H9 (cell line): ENCODE measurements around the gene RAB1B. TPM values are rescaled to one million over a fixed set of nuclear protein-coding genes. Genes with fewer than 3 reads are reported as not detected.

Source experiments
- DNase-seq: peaks from one replicate; pipeline ENCODE4 v3.0.0-alpha.2; 2017
- H2AFZ ChIP-seq: one replicate; pipeline ENCODE4 v1.6.1; 2013; ENCODE audit warnings: mild to moderate bottlenecking, low read length, control low read depth, moderate library complexity
- H2AK5ac ChIP-seq: 2 replicates; pipeline ENCODE4 v1.6.1; 2013; ENCODE audit warnings: low read length, control low read depth, mixed read lengths; ENCODE audit not compliant: insufficient read length
- H2BK120ac ChIP-seq: one replicate; pipeline ENCODE4 v1.6.1; 2013; ENCODE audit warnings: low read depth, mild to moderate bottlenecking, low read length, control low read depth, inconsistent platforms; ENCODE audit not compliant: poor library complexity, severe bottlenecking
- H2BK12ac ChIP-seq: 2 replicates; pipeline ENCODE4 v1.6.1; 2013; ENCODE audit warnings: low read length, control low read depth, mixed read lengths, low read depth; ENCODE audit not compliant: insufficient read length
- H2BK15ac ChIP-seq: 2 replicates; pipeline ENCODE4 v1.6.1; 2013; ENCODE audit warnings: low read depth, low read length, control low read depth
- H2BK20ac ChIP-seq: one replicate; pipeline ENCODE4 v1.6.1; 2013; ENCODE audit warnings: low read depth, mild to moderate bottlenecking, low read length, control low read depth, inconsistent platforms; ENCODE audit not compliant: poor library complexity, severe bottlenecking
- H2BK5ac ChIP-seq: 2 replicates; pipeline ENCODE4 v1.6.1; 2013; ENCODE audit warnings: low read length, control low read depth, mixed read lengths; ENCODE audit not compliant: insufficient read length
- H3K14ac ChIP-seq: 2 replicates; pipeline ENCODE4 v1.6.1; 2013; ENCODE audit warnings: low read length, control low read depth; ENCODE audit not compliant: insufficient read depth
- H3K18ac ChIP-seq: 2 replicates; pipeline ENCODE4 v1.6.1; 2013; ENCODE audit warnings: low read depth, mild to moderate bottlenecking, mixed read lengths, low read length, control low read depth; ENCODE audit not compliant: insufficient read length
- H3K23ac ChIP-seq: 2 replicates; pipeline ENCODE4 v1.6.1; 2013; ENCODE audit warnings: low read length, control low read depth, mixed read lengths, low read depth; ENCODE audit not compliant: insufficient read length
- H3K23me2 ChIP-seq: 2 replicates; pipeline ENCODE4 v1.6.1; 2013; ENCODE audit warnings: low read depth, mild to moderate bottlenecking, mixed read lengths, low read length, control low read depth; ENCODE audit not compliant: insufficient read length, poor library complexity, severe bottlenecking
- H3K27ac ChIP-seq: 2 replicates; pipeline ENCODE4 v1.5.1; 2013; ENCODE audit warnings: low read length, control low read depth, mixed read lengths, low read depth; ENCODE audit not compliant: insufficient read length
- H3K27me3 ChIP-seq: 2 replicates; pipeline ENCODE4 v1.6.1; 2013; ENCODE audit warnings: low read length, control low read depth, inconsistent platforms; ENCODE audit not compliant: insufficient read depth
- H3K4ac ChIP-seq: 2 replicates; pipeline ENCODE4 v1.6.1; 2013; ENCODE audit warnings: low read depth, mild to moderate bottlenecking, control low read depth, inconsistent platforms, low read length, moderate library complexity
- H3K4me1 ChIP-seq: 2 replicates; pipeline ENCODE4 v1.6.1; 2013; ENCODE audit warnings: low read length, control low read depth, inconsistent platforms; ENCODE audit not compliant: insufficient read depth
- H3K4me2 ChIP-seq: 2 replicates; pipeline ENCODE4 v1.6.1; 2013; ENCODE audit warnings: low read length, control low read depth, mixed read lengths; ENCODE audit not compliant: insufficient read length, insufficient read depth
- H3K56ac ChIP-seq: 2 replicates; pipeline ENCODE4 v1.6.1; 2013; ENCODE audit warnings: low read depth, mild to moderate bottlenecking, mixed read lengths, low read length, control low read depth; ENCODE audit not compliant: insufficient read length
- H3K79me1 ChIP-seq: 2 replicates; pipeline ENCODE4 v1.6.1; 2013; ENCODE audit warnings: low read depth, mild to moderate bottlenecking, moderate library complexity, low read length, control low read depth, inconsistent platforms; ENCODE audit not compliant: insufficient read depth, poor library complexity, severe bottlenecking
- H3K79me2 ChIP-seq: 2 replicates; pipeline ENCODE4 v1.6.1; 2013; ENCODE audit warnings: low read length, control low read depth, inconsistent platforms; ENCODE audit not compliant: insufficient read depth
- H3K9ac ChIP-seq: 2 replicates; pipeline ENCODE4 v1.6.1; 2013; ENCODE audit warnings: low read length, control low read depth, mixed read lengths; ENCODE audit not compliant: insufficient read length; ENCODE audit errors: extremely low read depth
- H3K9me3 ChIP-seq: one replicate; pipeline ENCODE4 v1.6.1; 2013; ENCODE audit warnings: low read depth, low read length, inconsistent platforms; ENCODE audit not compliant: control insufficient read depth
- H3T11ph ChIP-seq: one replicate; pipeline ENCODE4 v1.6.1; 2013; ENCODE audit warnings: mild to moderate bottlenecking, low read length, control low read depth, inconsistent platforms
- H4K20me1 ChIP-seq: one replicate; pipeline ENCODE4 v1.6.1; 2013; ENCODE audit not compliant: control insufficient read depth, insufficient read length, insufficient read depth
- H4K5ac ChIP-seq: 2 replicates; pipeline ENCODE4 v1.6.1; 2013; ENCODE audit warnings: low read depth, mild to moderate bottlenecking, mixed read lengths, low read length, control low read depth; ENCODE audit not compliant: insufficient read length
- H4K8ac ChIP-seq: replicated peaks from 2 replicates; pipeline ENCODE4 v1.6.1; 2013; ENCODE audit warnings: low read length, control low read depth, mixed read lengths, low read depth; ENCODE audit not compliant: insufficient read length
- H4K91ac ChIP-seq: 2 replicates; pipeline ENCODE4 v1.6.1; 2013; ENCODE audit warnings: low read depth, mild to moderate bottlenecking, moderate library complexity, mixed read lengths, low read length, control low read depth; ENCODE audit not compliant: insufficient read length
- H3K27ac Mint-ChIP-seq, 3 experiments: 2 replicates in 2 of 3; 3 replicates in 1 of 3; pipeline ENCODE4 v1.8.0; 2020 to 2021; ENCODE audit warnings: mixed read lengths in 3 of 3, mild to moderate bottlenecking in 1 of 3, moderate library complexity in 1 of 3
- H3K27me3 Mint-ChIP-seq: 2 replicates; pipeline ENCODE4 v1.8.0; 2021; ENCODE audit warnings: low read depth, mild to moderate bottlenecking, moderate library complexity, mixed read lengths
- H3K36me3 Mint-ChIP-seq, 3 experiments: 2 replicates in 2 of 3; 3 replicates in 1 of 3; pipeline ENCODE4 v1.8.0; 2020 to 2021; ENCODE audit warnings: low read depth in 3 of 3, mixed read lengths in 3 of 3; ENCODE audit not compliant: insufficient read depth in 1 of 3
- H3K4me1 Mint-ChIP-seq, 2 experiments: 2 replicates each; pipeline ENCODE4 v1.8.0; 2020; ENCODE audit warnings: mixed read lengths in 2 of 2
- H3K4me3 Mint-ChIP-seq, 2 experiments: 2 replicates in 1 of 2; 3 replicates in 1 of 2; pipeline ENCODE4 v1.8.0; 2020 to 2021; ENCODE audit warnings: mild to moderate bottlenecking in 2 of 2, mixed read lengths in 2 of 2, moderate library complexity in 1 of 2
- H3K9me3 Mint-ChIP-seq, 2 experiments: 2 replicates in 1 of 2; 3 replicates in 1 of 2; pipeline ENCODE4 v1.8.0; 2020; ENCODE audit warnings: mild to moderate bottlenecking in 2 of 2, mixed read lengths in 2 of 2, moderate library complexity in 1 of 2
- WGBS: extraction: QIAGEN DNeasy Blood & Tissue Kit; methylation state at CpG from one replicate; pipeline ENCODE4 v1.1.7; 2013; ENCODE audit warnings: missing lambda C conversion rate, low lambda C conversion rate, mixed read lengths; ENCODE audit not compliant: insufficient read length; ENCODE audit errors: extremely low coverage; 5-methylcytosine and 5-hydroxymethylcytosine counted together
- total RNA-seq: library from RNA; stranded (reverse); gene quantifications from 2 replicates; pipeline ENCODE4 v1.2.1, GENCODE V29; 2021
- TF ChIP-seq, protein P1 (sequence below): fragments of 200-600 bp; sonication (generic); conservative IDR thresholded peaks from 3 replicates; pipeline ENCODE4 v1.8.0; 2021; ENCODE audit warnings: antibody characterized with exemption, mild to moderate bottlenecking

Gene RAB1B
- total RNA-seq, 1 experiment from 2014 or later, result 118 TPM

DNA sequence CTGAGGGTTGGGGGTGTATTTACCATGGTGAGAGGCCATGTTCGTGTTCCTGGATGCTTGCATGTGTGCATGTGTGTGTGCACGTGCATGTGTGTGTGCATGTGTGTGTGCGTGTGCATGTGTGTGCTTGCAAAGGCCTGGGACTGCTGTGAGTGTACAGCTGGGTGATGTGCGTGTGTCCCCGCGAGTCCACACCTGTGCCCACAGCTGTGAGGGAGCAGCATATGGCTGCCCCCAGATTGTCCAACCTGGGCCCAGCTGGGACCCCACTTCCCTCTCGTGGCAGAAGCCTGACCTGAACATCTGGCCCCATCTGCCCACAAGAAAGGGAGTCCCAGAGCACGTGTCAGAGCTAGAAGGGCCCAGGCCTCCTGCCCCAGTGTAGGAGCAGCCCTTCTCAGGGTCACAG lies 56.8 kb downstream of the RAB1B start:
- H2BK120ac ChIP-seq, result no peak overlapping the region
- no peak overlapping the region for H3K27ac Mint-ChIP-seq
- no peak for DNase-seq

More for the DNA sequence above, 56.8 kb downstream of the RAB1B start:
- 0 out of 2 replicates have a peak, but pooled peaks cover 3% of the 10 kb centered on the region for H3K4me1 ChIP-seq
- Mint-ChIP-seq H3K4me1 (peaks cover 9 to 22% of the 10 kb centered on the region in 2 experiments), H3K27me3 (peaks cover 15% of the 10 kb centered on the region), H3K9me3 (peaks cover 2% of the 10 kb centered on the region in 2 experiments), H3K4me3 (no peak overlapping the region), H3K36me3 (peaks cover 0 to 1% (median under 1%) of the 10 kb centered on the region in 3 experiments; a peak in 4 of 7 replicates)
- H2AK5ac ChIP-seq, result no peak overlapping the region
- no peaks in the 10 kb centered on the region for H3K23me2 ChIP-seq
- H3K4ac ChIP-seq, result no peak overlapping the region
- no peak overlapping the region for H3T11ph ChIP-seq
- no peak overlapping the region for H3K18ac ChIP-seq
- no peak overlapping the region for H3K9ac ChIP-seq
- no peaks in the 10 kb centered on the region for H4K20me1 ChIP-seq
- H2BK15ac ChIP-seq, result no peak overlapping the region
- H4K91ac ChIP-seq, result no peak overlapping the region
- H3K27me3 ChIP-seq, result no peaks in the 10 kb centered on the region
- no peak overlapping the region for H4K5ac ChIP-seq
- no peak overlapping the region for H3K4me2 ChIP-seq
- no peaks in the 10 kb centered on the region for H3K79me2 ChIP-seq
- no peaks in the 10 kb centered on the region for H3K9me3 ChIP-seq
- H2BK5ac ChIP-seq, result no peak overlapping the region
- no peak overlapping the region for H2BK20ac ChIP-seq
- no CpG with 5 or more reads among the region's 8 CpGs for WGBS
- no peak overlapping the region for H3K23ac ChIP-seq
- H2BK12ac ChIP-seq, result no peak overlapping the region
- no peak overlapping the region for H3K14ac ChIP-seq
- no peak overlapping the region for H3K27ac ChIP-seq
- no peak overlapping the region for H3K56ac ChIP-seq
- TF ChIP-seq, protein P1, sequence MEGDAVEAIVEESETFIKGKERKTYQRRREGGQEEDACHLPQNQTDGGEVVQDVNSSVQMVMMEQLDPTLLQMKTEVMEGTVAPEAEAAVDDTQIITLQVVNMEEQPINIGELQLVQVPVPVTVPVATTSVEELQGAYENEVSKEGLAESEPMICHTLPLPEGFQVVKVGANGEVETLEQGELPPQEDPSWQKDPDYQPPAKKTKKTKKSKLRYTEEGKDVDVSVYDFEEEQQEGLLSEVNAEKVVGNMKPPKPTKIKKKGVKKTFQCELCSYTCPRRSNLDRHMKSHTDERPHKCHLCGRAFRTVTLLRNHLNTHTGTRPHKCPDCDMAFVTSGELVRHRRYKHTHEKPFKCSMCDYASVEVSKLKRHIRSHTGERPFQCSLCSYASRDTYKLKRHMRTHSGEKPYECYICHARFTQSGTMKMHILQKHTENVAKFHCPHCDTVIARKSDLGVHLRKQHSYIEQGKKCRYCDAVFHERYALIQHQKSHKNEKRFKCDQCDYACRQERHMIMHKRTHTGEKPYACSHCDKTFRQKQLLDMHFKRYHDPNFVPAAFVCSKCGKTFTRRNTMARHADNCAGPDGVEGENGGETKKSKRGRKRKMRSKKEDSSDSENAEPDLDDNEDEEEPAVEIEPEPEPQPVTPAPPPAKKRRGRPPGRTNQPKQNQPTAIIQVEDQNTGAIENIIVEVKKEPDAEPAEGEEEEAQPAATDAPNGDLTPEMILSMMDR, result no peak
- H3K79me1 ChIP-seq, result no peaks in the 10 kb centered on the region
- no peak overlapping the region for H2AFZ ChIP-seq
- no peak overlapping the region for H4K8ac ChIP-seq
